PC-3 (cell line): Measurements from ENCODE around the gene FOSL1. TPM values are rescaled to one million over a fixed set of nuclear protein-coding genes. Genes with fewer than 3 reads are reported as not detected.

Experiments
- ATAC-seq: fragments of 200-7000 bp; cut with Tn5 transposase; 2 replicates; pipeline ENCODE4 v1.9.1; 2020; ENCODE audit warnings: mild to moderate bottlenecking, moderate library complexity
- BruUV-seq: library from RNA; stranded (reverse); fragments of 400-500 nt; replicated peaks from 2 replicates; lab custom pipeline; 2021; lab: Mats Ljungman, UMichigan
- CTCF ChIA-PET: fragments of 300-600 bp; sonication (Branson Sonifier 250); formaldehyde crosslinking; loops from one replicate; lab custom pipeline; 2022; ENCODE audit warnings: antibody characterized with exemption; lab: Charles Lee
- POLR2A ChIA-PET: fragments of 300-600 bp; sonication (Branson Sonifier 250); formaldehyde crosslinking; loops from one replicate; lab custom pipeline; 2022; ENCODE audit warnings: antibody characterized with exemption; ENCODE audit not compliant: unreplicated experiment; lab: Charles Lee
- DNase-seq: peaks from one replicate; pipeline ENCODE4 v3.0.0-alpha.2; 2015
- H2AFZ ChIP-seq: fragments of 300-600 bp; sonication (generic); 2 replicates; pipeline ENCODE4 v1.6.0; 2016; ENCODE audit warnings: antibody characterized with exemption, low read length
- H3F3A ChIP-seq: fragments of 300-600 bp; sonication (generic); one replicate; pipeline ENCODE4 v1.6.0; 2017; ENCODE audit warnings: antibody characterized with exemption, low read length, control low read depth, mild to moderate bottlenecking; ENCODE audit not compliant: unreplicated experiment
- H3K27ac ChIP-seq: fragments of 300-600 bp; sonication (generic); 2 replicates; pipeline ENCODE4 v1.5.1; 2016; ENCODE audit warnings: mild to moderate bottlenecking, low read length
- H3K27me3 ChIP-seq: fragments of 300-600 bp; sonication (generic); 2 replicates; pipeline ENCODE4 v1.6.1; 2016; ENCODE audit warnings: low read length, mixed read lengths
- H3K36me3 ChIP-seq: fragments of 300-600 bp; sonication (generic); 2 replicates; pipeline ENCODE4 v1.6.1; 2016; ENCODE audit warnings: low read depth, mixed run types, low read length, mixed read lengths
- H3K4me1 ChIP-seq: fragments of 300-600 bp; sonication (generic); 2 replicates; pipeline ENCODE4 v1.5.1; 2016; ENCODE audit warnings: low read length; ENCODE audit not compliant: insufficient read depth
- H3K4me2 ChIP-seq: fragments of 300-600 bp; sonication (generic); 2 replicates; pipeline ENCODE4 v1.6.0; 2016; ENCODE audit warnings: low read length
- H3K4me3 ChIP-seq: fragments of 300-600 bp; sonication (generic); 2 replicates; pipeline ENCODE4 v1.5.1; 2016; ENCODE audit warnings: mild to moderate bottlenecking, low read length, mixed read lengths
- H3K79me2 ChIP-seq: fragments of 300-600 bp; sonication (generic); 2 replicates; pipeline ENCODE4 v1.6.1; 2017; ENCODE audit warnings: low read length, mixed read lengths
- H3K9ac ChIP-seq: fragments of 300-600 bp; sonication (generic); 2 replicates; pipeline ENCODE4 v1.6.0; 2016; ENCODE audit warnings: mild to moderate bottlenecking, low read length
- H3K9me2 ChIP-seq: fragments of 300-600 bp; sonication (generic); replicated peaks from 2 replicates; pipeline ENCODE4 v1.6.1; 2016; ENCODE audit warnings: mixed run types, low read length, mixed read lengths
- H3K9me3 ChIP-seq: fragments of 300-600 bp; sonication (generic); 2 replicates; pipeline ENCODE4 v1.6.1; 2016; ENCODE audit warnings: low read length, mixed read lengths
- H4K20me1 ChIP-seq: fragments of 300-600 bp; sonication (generic); 2 replicates; pipeline ENCODE4 v1.6.1; 2016; ENCODE audit warnings: low read length, mixed read lengths
- EZH2 ChIP-seq: fragments of 300-600 bp; sonication (generic); IDR thresholded peaks from one replicate; pipeline ENCODE4 v1.6.1; 2017; ENCODE audit warnings: antibody characterized with exemption, mild to moderate bottlenecking, low read length; ENCODE audit not compliant: unreplicated experiment
- EZH2phosphoT487 ChIP-seq: fragments of 300-600 bp; sonication (generic); IDR thresholded peaks from 2 replicates; pipeline ENCODE4 v1.6.1; 2018; ENCODE audit warnings: mild to moderate bottlenecking, antibody characterized with exemption, low read length, borderline replicate concordance
- intact Hi-C: fragments of 100-400 bp; cut with micrococcal nuclease; formaldehyde crosslinking; loops from 2 replicates; pipeline ENCODE4 v1.9.0; 2023
- total RNA-seq: library from RNA; depleted of rRNA; stranded (reverse); fragments of >200 nt; gene quantifications from 2 replicates; pipeline ENCODE4 v1.2.3, GENCODE V29; 2014
- TF ChIP-seq, protein P1 (sequence below): fragments of 300-600 bp; sonication (generic); conservative IDR thresholded peaks from 2 replicates; pipeline ENCODE4 v1.5.1; 2017; ENCODE audit warnings: antibody characterized with exemption, low read depth, mild to moderate bottlenecking, low read length

The FOSL1 gene
- total RNA-seq, 1 experiment from 2014 or later: 656 TPM

DNA sequence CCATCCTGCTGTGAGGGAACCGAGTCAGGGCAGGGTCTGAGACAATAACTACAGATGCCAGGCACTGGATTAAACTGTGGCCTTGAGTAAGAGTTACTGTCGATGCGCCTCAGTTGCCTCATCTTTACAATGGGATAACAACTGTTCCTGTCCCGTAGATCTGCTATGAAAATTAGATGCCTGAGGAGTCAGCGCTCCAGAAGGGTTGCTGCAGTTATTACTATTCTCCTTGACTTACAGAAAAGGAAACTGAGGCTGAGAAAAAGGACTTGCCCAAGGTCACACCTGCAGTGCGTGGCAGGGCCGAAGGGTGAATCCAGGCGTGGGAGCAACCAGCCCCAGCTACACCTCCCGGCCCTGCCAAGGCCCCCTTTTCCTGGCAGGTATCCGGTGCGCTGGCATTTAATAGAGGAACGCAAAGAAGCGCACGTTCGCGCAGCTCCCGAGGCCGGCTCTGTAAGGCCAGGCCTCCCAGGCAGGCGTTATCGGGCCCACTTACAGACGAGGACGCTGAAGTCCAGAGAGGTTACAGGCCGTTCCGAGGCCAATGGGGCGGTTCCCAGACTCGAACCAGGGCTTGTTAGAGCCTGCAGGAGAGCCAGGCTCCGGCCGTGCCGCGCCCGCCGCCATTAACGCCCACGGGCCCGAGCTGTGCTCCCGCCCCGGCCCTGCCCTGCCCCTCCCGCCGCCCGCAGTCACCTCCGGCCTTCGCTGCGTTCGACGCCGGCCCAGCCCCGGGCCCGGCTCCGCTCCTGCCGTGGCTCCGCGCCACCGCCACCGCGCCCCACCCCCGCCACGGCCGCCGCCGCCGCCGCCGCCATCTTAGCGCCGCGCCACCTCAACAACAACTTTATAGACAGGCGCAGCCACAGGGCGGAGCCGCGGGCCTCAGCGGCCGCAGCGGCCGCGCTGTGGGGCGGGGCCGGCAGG is 18.3 kb upstream of the FOSL1 start, which contains the start of gene C11orf68:
TSS of gene C11orf68 (minus strand) at position 852 of the 930 bp plus-strand sequence. CDS start at position 821, 31 bp downstream.
- Histone ChIP-seq H3K9me3 (no peaks in the 10 kb centered on the region), H3K79me2 (peaks cover 81% of the 10 kb centered on the region), H3K9ac (peak within 1 kb of the TSS; percentile 92), H3F3A (peaks cover 8% of the 10 kb centered on the region), H3K27me3 (no peaks in the 10 kb centered on the region), H4K20me1 (0 out of 2 replicates have a peak, but pooled peaks cover 6% of the 10 kb centered on the region), H3K36me3 (peaks cover 17% of the 10 kb centered on the region; the same call in 1 of the 2 replicates), H3K4me2 (peak within 1 kb of the TSS; percentile 93), H2AFZ (peak within 1 kb of the TSS; percentile 58), H3K9me2 (no peaks in the 10 kb centered on the region), H3K4me1 (peaks cover 52% of the 10 kb centered on the region), H3K4me3 (peak within 1 kb of the TSS; percentile 82), H3K27ac (peak within 1 kb of the TSS; percentile 93)
- TF ChIP-seq EZH2phosphoT487 (no peak), EZH2 (no peak)
- TF ChIP-seq, protein P1, sequence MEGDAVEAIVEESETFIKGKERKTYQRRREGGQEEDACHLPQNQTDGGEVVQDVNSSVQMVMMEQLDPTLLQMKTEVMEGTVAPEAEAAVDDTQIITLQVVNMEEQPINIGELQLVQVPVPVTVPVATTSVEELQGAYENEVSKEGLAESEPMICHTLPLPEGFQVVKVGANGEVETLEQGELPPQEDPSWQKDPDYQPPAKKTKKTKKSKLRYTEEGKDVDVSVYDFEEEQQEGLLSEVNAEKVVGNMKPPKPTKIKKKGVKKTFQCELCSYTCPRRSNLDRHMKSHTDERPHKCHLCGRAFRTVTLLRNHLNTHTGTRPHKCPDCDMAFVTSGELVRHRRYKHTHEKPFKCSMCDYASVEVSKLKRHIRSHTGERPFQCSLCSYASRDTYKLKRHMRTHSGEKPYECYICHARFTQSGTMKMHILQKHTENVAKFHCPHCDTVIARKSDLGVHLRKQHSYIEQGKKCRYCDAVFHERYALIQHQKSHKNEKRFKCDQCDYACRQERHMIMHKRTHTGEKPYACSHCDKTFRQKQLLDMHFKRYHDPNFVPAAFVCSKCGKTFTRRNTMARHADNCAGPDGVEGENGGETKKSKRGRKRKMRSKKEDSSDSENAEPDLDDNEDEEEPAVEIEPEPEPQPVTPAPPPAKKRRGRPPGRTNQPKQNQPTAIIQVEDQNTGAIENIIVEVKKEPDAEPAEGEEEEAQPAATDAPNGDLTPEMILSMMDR: no peak
- intact Hi-C loops: no loop called here
- DNase-seq (peak; percentile 50), ATAC-seq (peak; percentile 9)
- POLR2A ChIA-PET: interaction anchor here (0.5 to 1.2 kb wide), 6 partner anchors 23 to 345 kb away, joined by 3 to 17 read pairs (median 3); partner anchors contain the start of genes CCDC85B and FIBP
- CTCF ChIA-PET: interaction anchor here (0.6 kb wide), 1 partner anchor 18 kb away, joined by 3 read pairs; no protein-coding TSS in a partner anchor
- TSS peak; percentile 64 for BruUV-seq

DNA sequence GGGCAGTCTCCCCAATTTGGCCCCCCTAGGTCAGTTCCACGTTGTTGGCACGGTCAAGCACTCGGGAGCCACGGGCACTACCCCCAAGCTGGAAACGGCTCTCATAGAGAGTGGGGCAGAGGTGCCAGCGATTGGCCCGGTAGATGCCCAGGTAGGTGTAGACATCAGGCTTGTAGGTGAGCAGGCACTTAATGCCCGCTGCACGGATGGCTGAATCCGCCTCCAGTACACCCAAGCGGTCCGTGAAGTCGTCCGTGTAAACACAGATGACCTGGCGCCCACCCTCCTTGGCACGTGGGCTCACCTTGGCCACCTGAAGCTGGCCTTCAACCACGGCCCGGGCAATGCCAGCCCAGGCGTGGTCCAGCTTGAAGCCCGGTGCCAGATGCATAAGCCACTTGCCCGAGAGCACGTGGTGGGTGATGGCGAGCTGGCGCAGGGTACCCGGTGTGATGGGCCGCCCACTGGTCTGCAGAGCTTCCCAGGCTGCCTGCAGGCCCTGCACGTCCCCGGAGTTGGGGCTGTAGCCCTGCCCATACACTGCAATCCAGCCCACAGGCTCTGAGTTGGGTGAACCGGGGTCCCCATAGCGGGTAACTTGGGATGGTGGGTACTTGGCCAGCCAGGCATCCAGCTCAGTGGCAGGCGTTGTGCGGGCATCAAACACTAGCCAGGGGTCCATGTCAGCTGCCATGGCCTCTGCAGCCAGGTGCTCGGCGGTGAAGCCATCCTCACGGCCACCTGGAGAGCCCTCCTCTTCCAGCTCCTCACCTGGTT is 17.4 kb upstream of the FOSL1 start:
- CTCF ChIA-PET: interaction anchor here (0.6 kb wide), 1 partner anchor 17 kb away, joined by 3 read pairs; no protein-coding TSS in a partner anchor
- H4K20me1 ChIP-seq: 0 out of 2 replicates have a peak, but pooled peaks cover 6% of the 10 kb centered on the region
- peak overlapping the region; percentile 76 for H3K4me3 ChIP-seq
- peak; percentile 36 for DNase-seq
- no peak for ATAC-seq
- H3K36me3 ChIP-seq: peaks cover 9% of the 10 kb centered on the region; the same call in 1 of the 2 replicates
- H3K4me2 ChIP-seq: peak overlapping the region; percentile 86
- intact Hi-C loops: no loop called here
- peak overlapping the region; percentile 93 for H3K27ac ChIP-seq
- peaks cover 88% of the 10 kb centered on the region for H3K79me2 ChIP-seq
- BruUV-seq: no TSS peak
- H3K27me3 ChIP-seq: no peaks in the 10 kb centered on the region
- H2AFZ ChIP-seq: no peak overlapping the region
- H3K4me1 ChIP-seq: peaks cover 60% of the 10 kb centered on the region
- H3K9me2 ChIP-seq: no peaks in the 10 kb centered on the region
- POLR2A ChIA-PET: interaction anchor here (0.5 to 1.2 kb wide), 5 partner anchors 22 to 346 kb away, joined by 3 to 17 read pairs (median 3); partner anchors contain the start of genes CCDC85B and FIBP
- TF ChIP-seq EZH2phosphoT487 (no peak), EZH2 (no peak)
- TF ChIP-seq, protein P1: no peak
- peaks cover 6% of the 10 kb centered on the region for H3F3A ChIP-seq
- H3K9me3 ChIP-seq: no peaks in the 10 kb centered on the region
- peak overlapping the region; percentile 92 for H3K9ac ChIP-seq
